ENCODE measurements around the gene DYNLT4. TPM values are rescaled to one million over a fixed set of nuclear protein-coding genes. Genes with fewer than 3 reads are reported as not detected.

The DYNLT4 gene
- total and polyA plus RNA-seq, 2 of the 13 experiments (the other 11 are each of a cell fraction or from before 2014, with no cell fraction given), result 0.77 TPM; not detected in 1

DNA sequence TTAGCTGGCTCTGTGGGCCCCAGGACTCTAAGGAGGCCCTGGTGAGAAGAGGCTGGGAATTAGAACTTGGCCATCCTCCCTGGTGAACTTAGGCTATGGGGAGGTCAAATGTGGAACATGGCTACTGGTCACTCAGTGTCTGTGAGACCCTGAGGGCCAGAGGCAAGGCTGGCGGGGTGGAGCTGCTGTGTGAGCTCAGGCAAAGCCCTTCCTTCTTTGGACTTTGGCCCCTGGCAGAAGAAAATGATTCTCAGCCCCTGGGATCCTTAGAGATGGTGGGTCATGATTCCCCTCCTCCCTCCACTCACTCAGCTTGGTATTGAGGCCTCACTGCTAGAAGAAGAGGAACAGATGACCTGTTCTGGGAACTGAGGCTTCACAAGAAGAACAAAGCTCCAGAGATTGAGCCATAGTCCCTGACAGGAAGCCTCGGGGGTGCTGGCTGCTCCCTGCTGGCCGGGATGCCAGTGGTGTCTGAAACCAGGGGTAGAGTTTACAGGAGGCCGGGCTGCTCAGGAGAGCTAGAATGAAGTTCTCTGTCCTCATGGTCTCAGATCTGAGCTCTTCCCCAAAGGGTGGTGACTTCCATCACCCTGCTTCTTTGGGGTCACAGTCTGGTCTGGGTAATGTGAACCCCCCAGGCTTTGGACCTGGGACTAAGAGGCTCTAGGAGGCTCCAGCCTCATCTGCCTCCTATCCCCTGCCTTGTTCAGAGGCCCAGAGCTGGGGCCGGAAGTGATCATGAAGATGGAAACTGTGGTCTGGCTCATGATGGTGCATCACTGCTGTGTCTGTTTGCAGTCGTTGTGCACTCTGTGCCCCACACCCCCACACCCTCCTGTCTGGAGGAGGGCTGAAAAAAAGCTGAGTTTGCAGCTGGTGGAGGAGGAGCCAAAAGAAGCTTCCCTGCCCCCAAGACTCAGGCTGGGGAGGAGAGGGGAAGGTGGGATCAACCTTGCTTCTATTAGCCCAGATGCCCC, 2.1 kb upstream of the DYNLT4 start (continued):
- TF ChIP-seq, protein P1, sequence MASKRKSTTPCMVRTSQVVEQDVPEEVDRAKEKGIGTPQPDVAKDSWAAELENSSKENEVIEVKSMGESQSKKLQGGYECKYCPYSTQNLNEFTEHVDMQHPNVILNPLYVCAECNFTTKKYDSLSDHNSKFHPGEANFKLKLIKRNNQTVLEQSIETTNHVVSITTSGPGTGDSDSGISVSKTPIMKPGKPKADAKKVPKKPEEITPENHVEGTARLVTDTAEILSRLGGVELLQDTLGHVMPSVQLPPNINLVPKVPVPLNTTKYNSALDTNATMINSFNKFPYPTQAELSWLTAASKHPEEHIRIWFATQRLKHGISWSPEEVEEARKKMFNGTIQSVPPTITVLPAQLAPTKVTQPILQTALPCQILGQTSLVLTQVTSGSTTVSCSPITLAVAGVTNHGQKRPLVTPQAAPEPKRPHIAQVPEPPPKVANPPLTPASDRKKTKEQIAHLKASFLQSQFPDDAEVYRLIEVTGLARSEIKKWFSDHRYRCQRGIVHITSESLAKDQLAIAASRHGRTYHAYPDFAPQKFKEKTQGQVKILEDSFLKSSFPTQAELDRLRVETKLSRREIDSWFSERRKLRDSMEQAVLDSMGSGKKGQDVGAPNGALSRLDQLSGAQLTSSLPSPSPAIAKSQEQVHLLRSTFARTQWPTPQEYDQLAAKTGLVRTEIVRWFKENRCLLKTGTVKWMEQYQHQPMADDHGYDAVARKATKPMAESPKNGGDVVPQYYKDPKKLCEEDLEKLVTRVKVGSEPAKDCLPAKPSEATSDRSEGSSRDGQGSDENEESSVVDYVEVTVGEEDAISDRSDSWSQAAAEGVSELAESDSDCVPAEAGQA (IDR thresholded peaks at IDR 0.05; ENCODE audit: low read depth), result no peak; the same call in 1 of the 2 replicates
- TF ChIP-seq, protein P1 (CRISPR knock-in tag; IDR thresholded peaks at IDR 0.05; ENCODE audit: borderline replicate concordance), result no peak
- TF ChIP-seq, protein P2, sequence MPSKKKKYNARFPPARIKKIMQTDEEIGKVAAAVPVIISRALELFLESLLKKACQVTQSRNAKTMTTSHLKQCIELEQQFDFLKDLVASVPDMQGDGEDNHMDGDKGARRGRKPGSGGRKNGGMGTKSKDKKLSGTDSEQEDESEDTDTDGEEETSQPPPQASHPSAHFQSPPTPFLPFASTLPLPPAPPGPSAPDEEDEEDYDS (CRISPR knock-in tag; IDR thresholded peaks at IDR 0.05), result no peak
- TF ChIP-seq FOXJ3 (CRISPR knock-in tag; IDR thresholded peaks at IDR 0.05; ENCODE audit: borderline replicate concordance) (no peak), ZNF678 (CRISPR knock-in tag; IDR thresholded peaks at IDR 0.05) (no peak), ZNF660 (CRISPR knock-in tag; IDR thresholded peaks at IDR 0.05; ENCODE audit: borderline replicate concordance, low read depth) (no peak), SOX6 (IDR thresholded peaks at IDR 0.05) (no peak), SOX6 (CRISPR knock-in tag; IDR thresholded peaks at IDR 0.05) (no peak; the same call in none of the 2 replicates), CCAR2 (optimal IDR thresholded peaks at IDR 0.05; ENCODE audit: low read depth, low read length) (no peak), KDM4B (CRISPR knock-in tag; IDR thresholded peaks at IDR 0.05) (no peak), ZNF383 (CRISPR knock-in tag; IDR thresholded peaks at IDR 0.05; ENCODE audit: borderline replicate concordance) (no peak), SOX13 (IDR thresholded peaks at IDR 0.05) (no peak), SOX13 (CRISPR knock-in tag; conservative IDR thresholded peaks at IDR 0.05 in 1 of 2, IDR thresholded peaks at IDR 0.05 in 1 of 2) (no peak; a peak in 1 of 4 replicates)
- TF ChIP-seq, protein P3, sequence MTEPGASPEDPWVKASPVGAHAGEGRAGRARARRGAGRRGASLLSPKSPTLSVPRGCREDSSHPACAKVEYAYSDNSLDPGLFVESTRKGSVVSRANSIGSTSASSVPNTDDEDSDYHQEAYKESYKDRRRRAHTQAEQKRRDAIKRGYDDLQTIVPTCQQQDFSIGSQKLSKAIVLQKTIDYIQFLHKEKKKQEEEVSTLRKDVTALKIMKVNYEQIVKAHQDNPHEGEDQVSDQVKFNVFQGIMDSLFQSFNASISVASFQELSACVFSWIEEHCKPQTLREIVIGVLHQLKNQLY (CRISPR knock-in tag; IDR thresholded peaks at IDR 0.05), result no peak
- TF ChIP-seq, protein P4, sequence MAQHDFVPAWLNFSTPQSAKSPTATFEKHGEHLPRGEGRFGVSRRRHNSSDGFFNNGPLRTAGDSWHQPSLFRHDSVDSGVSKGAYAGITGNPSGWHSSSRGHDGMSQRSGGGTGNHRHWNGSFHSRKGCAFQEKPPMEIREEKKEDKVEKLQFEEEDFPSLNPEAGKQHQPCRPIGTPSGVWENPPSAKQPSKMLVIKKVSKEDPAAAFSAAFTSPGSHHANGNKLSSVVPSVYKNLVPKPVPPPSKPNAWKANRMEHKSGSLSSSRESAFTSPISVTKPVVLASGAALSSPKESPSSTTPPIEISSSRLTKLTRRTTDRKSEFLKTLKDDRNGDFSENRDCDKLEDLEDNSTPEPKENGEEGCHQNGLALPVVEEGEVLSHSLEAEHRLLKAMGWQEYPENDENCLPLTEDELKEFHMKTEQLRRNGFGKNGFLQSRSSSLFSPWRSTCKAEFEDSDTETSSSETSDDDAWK (CRISPR knock-in tag; IDR thresholded peaks at IDR 0.05), result no peak
- TF ChIP-seq, protein P5, sequence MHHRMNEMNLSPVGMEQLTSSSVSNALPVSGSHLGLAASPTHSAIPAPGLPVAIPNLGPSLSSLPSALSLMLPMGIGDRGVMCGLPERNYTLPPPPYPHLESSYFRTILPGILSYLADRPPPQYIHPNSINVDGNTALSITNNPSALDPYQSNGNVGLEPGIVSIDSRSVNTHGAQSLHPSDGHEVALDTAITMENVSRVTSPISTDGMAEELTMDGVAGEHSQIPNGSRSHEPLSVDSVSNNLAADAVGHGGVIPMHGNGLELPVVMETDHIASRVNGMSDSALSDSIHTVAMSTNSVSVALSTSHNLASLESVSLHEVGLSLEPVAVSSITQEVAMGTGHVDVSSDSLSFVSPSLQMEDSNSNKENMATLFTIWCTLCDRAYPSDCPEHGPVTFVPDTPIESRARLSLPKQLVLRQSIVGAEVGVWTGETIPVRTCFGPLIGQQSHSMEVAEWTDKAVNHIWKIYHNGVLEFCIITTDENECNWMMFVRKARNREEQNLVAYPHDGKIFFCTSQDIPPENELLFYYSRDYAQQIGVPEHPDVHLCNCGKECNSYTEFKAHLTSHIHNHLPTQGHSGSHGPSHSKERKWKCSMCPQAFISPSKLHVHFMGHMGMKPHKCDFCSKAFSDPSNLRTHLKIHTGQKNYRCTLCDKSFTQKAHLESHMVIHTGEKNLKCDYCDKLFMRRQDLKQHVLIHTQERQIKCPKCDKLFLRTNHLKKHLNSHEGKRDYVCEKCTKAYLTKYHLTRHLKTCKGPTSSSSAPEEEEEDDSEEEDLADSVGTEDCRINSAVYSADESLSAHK (CRISPR knock-in tag; IDR thresholded peaks at IDR 0.05; ENCODE audit: borderline replicate concordance), result no peak
